ENCODE data around the gene ITGA11. TPM values are rescaled to one million over a fixed set of nuclear protein-coding genes. Genes with fewer than 3 reads are reported as not detected.

The ITGA11 gene
- total RNA-seq, 1 experiment from 2014 or later, result not detected

DNA sequence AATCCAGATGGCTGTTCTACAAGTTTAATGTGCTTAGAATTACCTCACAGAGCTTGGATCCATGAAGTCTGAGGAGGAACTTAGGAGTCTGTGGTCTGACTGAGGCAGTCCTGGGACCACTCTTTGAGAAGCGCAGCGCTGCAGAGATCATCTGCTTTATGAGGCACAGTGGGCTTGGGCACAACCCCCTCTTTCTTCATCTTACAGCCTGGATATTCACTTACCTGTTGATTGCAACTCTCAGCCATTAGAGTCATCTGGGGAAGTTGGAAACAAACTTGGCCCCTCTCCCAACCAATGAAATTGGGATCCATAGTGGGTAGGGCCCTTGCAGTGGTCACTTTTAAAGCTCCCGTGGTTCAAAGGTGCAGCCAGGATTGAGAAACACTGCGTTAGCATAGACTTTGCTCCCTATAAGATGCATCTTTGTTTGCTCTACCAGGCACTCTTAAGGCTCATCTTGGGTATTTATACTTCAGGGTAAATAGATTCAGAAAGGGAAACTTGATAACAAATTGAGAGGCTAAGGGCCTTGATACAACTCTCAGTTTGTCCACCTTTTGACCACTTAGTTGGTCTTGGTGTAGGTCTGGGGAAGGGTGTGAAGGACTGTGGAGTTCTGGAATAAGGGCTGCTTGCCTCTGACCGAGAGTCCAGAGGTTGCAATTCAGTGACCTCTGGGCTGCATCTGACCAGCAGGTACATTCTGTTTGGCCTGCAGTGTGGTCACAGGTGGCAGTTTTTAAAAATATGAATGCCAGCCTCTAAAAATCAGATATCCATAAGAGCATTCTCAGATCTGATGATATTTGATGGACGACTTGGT lies 131.6 kb downstream of the ITGA11 start:
- DNase-seq (no peak), ATAC-seq (no peak)
- Histone ChIP-seq H3K4me2 (ENCODE audit: low read length) (no peak overlapping the region), H3K36me3 (ENCODE audit: low read depth, low read length) (peaks cover 4% of the 10 kb centered on the region; the same call in 1 of the 2 replicates), H3K79me2 (ENCODE audit: low read length) (no peaks in the 10 kb centered on the region), H3K9me2 (replicated peaks; ENCODE audit: low read length) (no peaks in the 10 kb centered on the region), H3F3A (ENCODE audit: low read length, unreplicated experiment) (no peaks in the 10 kb centered on the region), H3K9ac (ENCODE audit: low read length) (no peak overlapping the region), H4K20me1 (ENCODE audit: low read length) (no peaks in the 10 kb centered on the region), H3K27ac (ENCODE audit: low read length) (no peak overlapping the region), H3K4me1 (ENCODE audit: insufficient read depth, low read length) (no peaks in the 10 kb centered on the region), H3K9me3 (ENCODE audit: low read length) (no peaks in the 10 kb centered on the region), H3K4me3 (ENCODE audit: low read length) (no peak overlapping the region), H2AFZ (ENCODE audit: low read length) (no peak overlapping the region), H3K27me3 (ENCODE audit: low read length) (no peaks in the 10 kb centered on the region)
- intact Hi-C loops (cut with micrococcal nuclease), result loop anchor here (10.0 kb wide), 1 partner anchor 244 kb away; no protein-coding TSS in a partner anchor
- ChIA-PET CTCF (no interaction called here), POLR2A (ENCODE audit: unreplicated experiment) (no interaction called here)
- BruUV-seq (replicated peaks), result TSS peak; percentile 4
- no peak for TF ChIP-seq EZH2phosphoT487 (IDR thresholded peaks at IDR 0.05; ENCODE audit: borderline replicate concordance, low read length)
- TF ChIP-seq, protein P1, sequence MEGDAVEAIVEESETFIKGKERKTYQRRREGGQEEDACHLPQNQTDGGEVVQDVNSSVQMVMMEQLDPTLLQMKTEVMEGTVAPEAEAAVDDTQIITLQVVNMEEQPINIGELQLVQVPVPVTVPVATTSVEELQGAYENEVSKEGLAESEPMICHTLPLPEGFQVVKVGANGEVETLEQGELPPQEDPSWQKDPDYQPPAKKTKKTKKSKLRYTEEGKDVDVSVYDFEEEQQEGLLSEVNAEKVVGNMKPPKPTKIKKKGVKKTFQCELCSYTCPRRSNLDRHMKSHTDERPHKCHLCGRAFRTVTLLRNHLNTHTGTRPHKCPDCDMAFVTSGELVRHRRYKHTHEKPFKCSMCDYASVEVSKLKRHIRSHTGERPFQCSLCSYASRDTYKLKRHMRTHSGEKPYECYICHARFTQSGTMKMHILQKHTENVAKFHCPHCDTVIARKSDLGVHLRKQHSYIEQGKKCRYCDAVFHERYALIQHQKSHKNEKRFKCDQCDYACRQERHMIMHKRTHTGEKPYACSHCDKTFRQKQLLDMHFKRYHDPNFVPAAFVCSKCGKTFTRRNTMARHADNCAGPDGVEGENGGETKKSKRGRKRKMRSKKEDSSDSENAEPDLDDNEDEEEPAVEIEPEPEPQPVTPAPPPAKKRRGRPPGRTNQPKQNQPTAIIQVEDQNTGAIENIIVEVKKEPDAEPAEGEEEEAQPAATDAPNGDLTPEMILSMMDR (conservative IDR thresholded peaks at IDR 0.05; ENCODE audit: low read depth, low read length), result no peak
- TF ChIP-seq EZH2 (IDR thresholded peaks at IDR 0.05; ENCODE audit: low read length, unreplicated experiment), result no peak

DNA sequence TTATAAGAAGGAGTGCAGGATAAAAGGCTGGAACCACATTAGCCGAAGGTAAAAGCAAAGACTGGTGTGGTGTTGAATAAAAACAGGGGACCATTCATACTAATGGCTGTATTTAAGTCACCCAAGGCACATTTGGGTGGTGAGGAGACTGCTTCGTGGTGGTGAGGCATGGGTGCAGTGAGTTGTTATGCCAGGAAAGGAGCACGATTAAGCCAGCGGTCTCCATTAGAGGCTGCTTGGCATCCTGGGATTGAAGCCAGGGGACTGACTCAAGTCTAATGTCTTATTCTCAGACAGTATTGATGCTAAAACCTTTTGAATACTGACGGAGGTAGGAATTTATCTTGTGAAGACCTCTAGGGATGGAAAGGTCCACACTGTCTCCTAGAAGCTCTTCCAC lies 132.5 kb downstream of the ITGA11 start:
- H3K4me3 ChIP-seq (ENCODE audit: low read length), result no peak overlapping the region
- no peaks in the 10 kb centered on the region for H3K9me2 ChIP-seq (replicated peaks; ENCODE audit: low read length)
- 0 out of 2 replicates have a peak, but pooled peaks cover under 1% of the 10 kb centered on the region for H3K79me2 ChIP-seq (ENCODE audit: low read length)
- DNase-seq (no peak), ATAC-seq (no peak)
- H3K4me2 ChIP-seq (ENCODE audit: low read length), result no peak overlapping the region
- no peak overlapping the region for H3K27ac ChIP-seq (ENCODE audit: low read length)
- H3K9ac ChIP-seq (ENCODE audit: low read length), result no peak overlapping the region
- H3K9me3 ChIP-seq (ENCODE audit: low read length), result no peaks in the 10 kb centered on the region
- intact Hi-C loops (cut with micrococcal nuclease), result no loop called here
- CTCF ChIA-PET, result no interaction called here
- H3K36me3 ChIP-seq (ENCODE audit: low read depth, low read length), result peaks cover 4% of the 10 kb centered on the region; the same call in 1 of the 2 replicates
- no TSS peak for BruUV-seq (replicated peaks)
- H2AFZ ChIP-seq (ENCODE audit: low read length), result no peak overlapping the region
- H3K4me1 ChIP-seq (ENCODE audit: insufficient read depth, low read length), result no peaks in the 10 kb centered on the region
- no peaks in the 10 kb centered on the region for H3F3A ChIP-seq (ENCODE audit: low read length, unreplicated experiment)
- no peaks in the 10 kb centered on the region for H4K20me1 ChIP-seq (ENCODE audit: low read length)
- POLR2A ChIA-PET (ENCODE audit: unreplicated experiment), result no interaction called here
- TF ChIP-seq EZH2 (IDR thresholded peaks at IDR 0.05; ENCODE audit: low read length, unreplicated experiment), result no peak
- TF ChIP-seq, protein P1 (conservative IDR thresholded peaks at IDR 0.05; ENCODE audit: low read depth, low read length), result no peak
- no peak for TF ChIP-seq EZH2phosphoT487 (IDR thresholded peaks at IDR 0.05; ENCODE audit: borderline replicate concordance, low read length)
- H3K27me3 ChIP-seq (ENCODE audit: low read length), result no peaks in the 10 kb centered on the region

DNA sequence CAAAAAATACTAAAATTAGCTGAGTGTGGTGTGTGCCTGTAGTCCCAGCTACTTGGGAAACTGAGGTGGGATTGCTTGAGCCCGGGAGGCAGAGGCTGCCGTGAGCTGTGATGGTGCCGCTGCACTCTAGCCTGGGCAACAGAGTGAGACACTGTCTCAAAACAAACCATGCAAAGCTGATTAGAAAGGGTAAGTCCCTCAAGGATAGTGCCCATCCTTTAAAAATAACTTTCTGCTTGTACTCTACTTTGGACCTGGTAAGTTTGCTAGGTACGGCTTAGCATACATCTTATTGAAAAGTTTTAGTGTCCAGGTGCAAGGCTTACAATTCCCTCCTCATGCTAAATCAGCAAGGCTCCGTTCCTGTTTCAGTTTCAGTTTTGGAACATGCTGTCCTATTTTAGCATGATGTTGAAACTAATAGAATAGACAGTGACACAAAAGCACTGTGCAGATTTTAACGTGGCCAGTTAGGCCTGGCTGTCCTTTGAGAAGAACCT lies 133.0 kb downstream of the ITGA11 start:
- no TSS peak for BruUV-seq (replicated peaks)
- Histone ChIP-seq H4K20me1 (ENCODE audit: low read length) (no peaks in the 10 kb centered on the region), H3K79me2 (ENCODE audit: low read length) (0 out of 2 replicates have a peak, but pooled peaks cover 6% of the 10 kb centered on the region), H3K27ac (ENCODE audit: low read length) (no peak overlapping the region), H3K9me3 (ENCODE audit: low read length) (no peaks in the 10 kb centered on the region), H3F3A (ENCODE audit: low read length, unreplicated experiment) (no peaks in the 10 kb centered on the region), H3K9ac (ENCODE audit: low read length) (no peak overlapping the region), H3K36me3 (ENCODE audit: low read depth, low read length) (peaks cover 4% of the 10 kb centered on the region; the same call in 1 of the 2 replicates), H3K4me2 (ENCODE audit: low read length) (no peak overlapping the region), H3K4me1 (ENCODE audit: insufficient read depth, low read length) (no peaks in the 10 kb centered on the region), H2AFZ (ENCODE audit: low read length) (no peak overlapping the region), H3K27me3 (ENCODE audit: low read length) (no peaks in the 10 kb centered on the region), H3K4me3 (ENCODE audit: low read length) (no peak overlapping the region), H3K9me2 (replicated peaks; ENCODE audit: low read length) (no peaks in the 10 kb centered on the region)
- intact Hi-C loops (cut with micrococcal nuclease), result no loop called here
- DNase-seq (no peak), ATAC-seq (no peak)
- ChIA-PET CTCF (no interaction called here), POLR2A (ENCODE audit: unreplicated experiment) (no interaction called here)
- TF ChIP-seq, protein P1 (conservative IDR thresholded peaks at IDR 0.05; ENCODE audit: low read depth, low read length), result no peak
- TF ChIP-seq EZH2phosphoT487 (IDR thresholded peaks at IDR 0.05; ENCODE audit: borderline replicate concordance, low read length), result no peak

Measured in PC-3 (cell line).